SK-N-SH (cell line): ENCODE measurements around the gene DYRK3. TPM values are rescaled to one million over a fixed set of nuclear protein-coding genes. Genes with fewer than 3 reads are reported as not detected.

Source experiments
- CTCF ChIA-PET: fragments of 300-600, 350-600 bp; formaldehyde crosslinking; extraction: SDS; loops from one replicate; lab custom pipeline; 2021; lab: Yijun Ruan, JAX
- POLR2A ChIA-PET: fragments of 350-600 bp; sonication (Branson Sonifier 250); formaldehyde crosslinking; extraction: SDS; loops from one replicate; lab custom pipeline; 2020; ENCODE audit warnings: antibody characterized with exemption, inconsistent platforms; lab: Yijun Ruan, JAX
- DNase-seq: peaks from one replicate; pipeline ENCODE4 v3.0.0; 2012
- H2AFZ ChIP-seq: fragments of 200-600 bp; sonication (generic); 2 replicates; pipeline ENCODE4 v1.8.1; 2016; ENCODE audit warnings: antibody characterized with exemption, mild to moderate bottlenecking, low read depth
- H3F3A ChIP-seq: fragments of 200-600 bp; sonication (generic); replicated peaks from 2 replicates; pipeline ENCODE3; 2016; ENCODE audit warnings: antibody characterized with exemption, mild to moderate bottlenecking; ENCODE audit not compliant: insufficient read depth
- H3K27ac ChIP-seq, 2 experiments: fragments of 200-500 bp in 1 of 2; fragments of 200-600 bp in 1 of 2; sonication (Bioruptor generic) in 1 of 2; sonication (generic), shearing (Covaris generic) in 1 of 2; 2 replicates each; pipeline versions ENCODE4 v1.5.1 to v1.6.1; 2014 to 2016; ENCODE audit warnings: low read depth in 2 of 2, inconsistent platforms in 1 of 2, low read length in 1 of 2, mild to moderate bottlenecking in 1 of 2, mixed read lengths in 1 of 2
- H3K27me3 ChIP-seq: fragments of 200-600 bp; sonication (generic), shearing (Covaris generic); 2 replicates; pipeline ENCODE4 v1.6.1; 2016; ENCODE audit warnings: mixed run types; ENCODE audit not compliant: insufficient read depth
- H3K36me3 ChIP-seq, 2 experiments: fragments of 200-500 bp in 1 of 2; fragments of 200-600 bp in 1 of 2; sonication (Bioruptor generic) in 1 of 2; sonication (generic) in 1 of 2; replicated peaks in 1 of 2; 2 replicates each; pipeline versions ENCODE3 to v1.5.1; 2014 to 2016; ENCODE audit warnings: low read length in 1 of 2, mild to moderate bottlenecking in 1 of 2; ENCODE audit not compliant: insufficient read depth in 2 of 2, control insufficient read depth in 1 of 2
- H3K4me1 ChIP-seq, 2 experiments: fragments of 200-500 bp in 1 of 2; fragments of 200-600 bp in 1 of 2; sonication (Bioruptor generic) in 1 of 2; sonication (generic), shearing (Covaris generic) in 1 of 2; 2 replicates each; pipeline versions ENCODE4 v1.5.1 to v1.6.1; 2014 to 2016; ENCODE audit warnings: low read depth in 1 of 2, low read length in 1 of 2, mixed run types in 1 of 2; ENCODE audit not compliant: insufficient read depth in 2 of 2, control insufficient read depth in 1 of 2
- H3K4me2 ChIP-seq: fragments of 200-600 bp; sonication (generic), shearing (Covaris generic); 2 replicates; pipeline ENCODE4 v1.6.1; 2017; ENCODE audit warnings: mixed run types
- H3K4me3 ChIP-seq, 2 experiments: fragments of 200-500 bp in 1 of 2; fragments of 200-600 bp in 1 of 2; sonication (Bioruptor generic) in 1 of 2; sonication (generic), shearing (Covaris generic) in 1 of 2; 2 replicates each; pipeline versions ENCODE4 v1.5.1 to v1.8.1; 2014 to 2016; ENCODE audit warnings: low read depth in 2 of 2, inconsistent platforms in 1 of 2, low read length in 1 of 2, mild to moderate bottlenecking in 1 of 2, mixed read lengths in 1 of 2, moderate library complexity in 1 of 2
- H3K79me2 ChIP-seq: fragments of 200-600 bp; sonication (generic); 2 replicates; pipeline ENCODE4 v1.8.1; 2017; ENCODE audit warnings: mild to moderate bottlenecking; ENCODE audit not compliant: insufficient read depth
- H3K9ac ChIP-seq: fragments of 200-600 bp; sonication (generic); 2 replicates; pipeline ENCODE4 v1.6.1; 2017; ENCODE audit warnings: mixed run types
- H3K9me2 ChIP-seq: fragments of 200-600 bp; sonication (generic); 2 replicates; pipeline ENCODE4 v1.6.1; 2017; ENCODE audit warnings: mixed run types
- H3K9me3 ChIP-seq: fragments of 200-600 bp; sonication (generic); 2 replicates; pipeline ENCODE4 v1.6.1; 2017; ENCODE audit warnings: mixed run types, mild to moderate bottlenecking, moderate library complexity
- H4K20me1 ChIP-seq: fragments of 200-600 bp; sonication (generic); 2 replicates; pipeline ENCODE4 v1.6.1; 2017; ENCODE audit warnings: mild to moderate bottlenecking, mixed run types; ENCODE audit not compliant: insufficient read depth
- ELF1 ChIP-seq: IDR thresholded peaks from 2 replicates; pipeline ENCODE4 v1.4.0; 2012
- EP300 ChIP-seq, 2 experiments: IDR thresholded peaks; 2 replicates each; pipeline versions ENCODE4 v1.4.0 to v1.6.1; 2012; ENCODE audit warnings: borderline replicate concordance in 1 of 2, low read depth in 1 of 2, low read length in 1 of 2
- FOXM1 ChIP-seq: IDR thresholded peaks from 2 replicates; pipeline ENCODE4 v1.4.0; 2012; ENCODE audit warnings: low read depth, mild to moderate bottlenecking
- GABPA ChIP-seq: IDR thresholded peaks from 2 replicates; pipeline ENCODE4 v1.4.0; 2012; ENCODE audit warnings: low read depth, mild to moderate bottlenecking
- IRF3 ChIP-seq: fragments of 150-350 bp; IDR thresholded peaks from 2 replicates; pipeline ENCODE4 v1.6.1; 2016; ENCODE audit warnings: mild to moderate bottlenecking, low read depth, low read length
- JUND ChIP-seq: IDR thresholded peaks from 2 replicates; pipeline ENCODE4 v1.4.0; 2012
- MXI1 ChIP-seq: IDR thresholded peaks from 2 replicates; pipeline ENCODE4 v1.6.1; 2012; ENCODE audit warnings: mild to moderate bottlenecking, low read depth, low read length, improper control_type of control experiment
- NFIC ChIP-seq: IDR thresholded peaks from 2 replicates; pipeline ENCODE4 v1.4.0; 2012; ENCODE audit warnings: borderline replicate concordance
- RAD21 ChIP-seq: IDR thresholded peaks from 2 replicates; pipeline ENCODE4 v1.6.1; 2012; ENCODE audit warnings: mild to moderate bottlenecking, low read length
- RFX5 ChIP-seq: IDR thresholded peaks from 2 replicates; pipeline ENCODE4 v1.6.1; 2012; ENCODE audit warnings: mild to moderate bottlenecking, improper control_type of control experiment, low read length
- TCF12 ChIP-seq: IDR thresholded peaks from 2 replicates; pipeline ENCODE4 v1.4.0; 2012
- USF2 ChIP-seq: fragments of 150-350 bp; IDR thresholded peaks from 2 replicates; pipeline ENCODE4 v1.6.1; 2017; ENCODE audit warnings: antibody characterized with exemption, low read length, low read depth, borderline replicate concordance
- ZBTB33 ChIP-seq: IDR thresholded peaks from 2 replicates; pipeline ENCODE4 v1.4.0; 2012; ENCODE audit warnings: low read depth, borderline replicate concordance
- WGBS: methylation state at CpG from one replicate; pipeline ENCODE4 v1.1.6; 2017; ENCODE audit warnings: low lambda C conversion rate; 5-methylcytosine and 5-hydroxymethylcytosine counted together
- polyA plus RNA-seq, 3 experiments: library from polyadenylated mRNA; depleted of rRNA; stranded (reverse); fragments of >200 nt; gene quantifications; 2 replicates each; pipeline ENCODE4 v1.2.3, GENCODE V29; 2012

Gene DYRK3
- polyA plus RNA-seq, 1 of the 3 experiments (the other 2 are of a cell fraction) = 3.6 TPM

- H3K27ac ChIP-seq = no peak overlapping the region
- no peak overlapping the region for H3K9ac ChIP-seq
- CTCF ChIA-PET = interaction anchor here (0.6 to 17.9 kb wide), 4 partner anchors 10 to 750 kb away, joined by 3 to 450 read pairs (median 25); partner anchors contain the start of gene DYRK3
- peaks cover 0 to 11% of the 10 kb centered on the region in 2 experiments; a peak in 1 of 4 replicates for H3K4me1 ChIP-seq
- no peaks in the 10 kb centered on the region for H3K79me2 ChIP-seq
- TF ChIP-seq FOXM1 (no peak), EP300 (IDR thresholded peaks at IDR 0.05; ENCODE audit: borderline replicate concordance in 1 of 2, low read depth in 1 of 2, low read length in 1 of 2) (no peak), RAD21 (no peak), IRF3 (no peak), MXI1 (no peak), USF2 (no peak), ELF1 (no peak), ZBTB33 (no peak), NFIC (no peak), GABPA (no peak), TCF12 (no peak), JUND (no peak)
- H3K9me2 ChIP-seq = no peaks in the 10 kb centered on the region
- H3K27me3 ChIP-seq = no peaks in the 10 kb centered on the region
- whole genome bisulfite sequencing = 82% methylated on average over 2 of the region's 2 CpGs
- H2AFZ ChIP-seq = no peak overlapping the region
- H4K20me1 ChIP-seq = no peaks in the 10 kb centered on the region
- no peak overlapping the region for H3K4me2 ChIP-seq
- H3K9me3 ChIP-seq = no peaks in the 10 kb centered on the region
- H3K4me3 ChIP-seq = no peak overlapping the region
- POLR2A ChIA-PET = interaction anchor here (0.7 kb wide), 1 partner anchor 20 kb away, joined by 3 read pairs; the partner anchor contains the start of gene DYRK3
- H3K36me3 ChIP-seq = peaks cover 0 to 14% of the 10 kb centered on the region in 2 experiments
- DNase-seq = no peak
- H3F3A ChIP-seq = peaks cover 6% of the 10 kb centered on the region
These were observed 19.5 kb downstream of the DYRK3 start for GRCh38 chr1:206654828-206655227.

- H3K36me3 ChIP-seq = peaks cover 0 to 14% of the 10 kb centered on the region in 2 experiments
- H3K9ac ChIP-seq = no peak overlapping the region
- H3K27me3 ChIP-seq = no peaks in the 10 kb centered on the region
- H3K9me2 ChIP-seq = no peaks in the 10 kb centered on the region
- WGBS = 88% methylated on average over 4 of the region's 4 CpGs
- no peaks in the 10 kb centered on the region for H3K9me3 ChIP-seq
- POLR2A ChIA-PET = interaction anchor here (0.9 kb wide), 1 partner anchor 20 kb away, joined by 3 read pairs; the partner anchor contains the start of gene DYRK3
- no peak overlapping the region for H3K27ac ChIP-seq
- DNase-seq = peak; percentile 55
- H3K4me1 ChIP-seq = peaks cover 0 to 11% of the 10 kb centered on the region in 2 experiments; a peak in 1 of 4 replicates
- CTCF ChIA-PET = interaction anchor here (0.6 to 17.9 kb wide), 5 partner anchors 9 to 750 kb away, joined by 3 to 450 read pairs (median 4); partner anchors contain the start of gene DYRK3
- no peak overlapping the region for H2AFZ ChIP-seq
- no peak overlapping the region for H3K4me3 ChIP-seq
- TF ChIP-seq NFIC = no peak
- 0 out of 2 replicates have a peak, but pooled peaks have one; percentile 57 for TF ChIP-seq RFX5
- H3K4me2 ChIP-seq = no peak overlapping the region
- peaks cover 6% of the 10 kb centered on the region for H3F3A ChIP-seq
- no peaks in the 10 kb centered on the region for H3K79me2 ChIP-seq
- H4K20me1 ChIP-seq = no peaks in the 10 kb centered on the region
These were observed 20.1 kb downstream of the DYRK3 start for GRCh38 chr1:206655471-206655882.
